Measurements from ENCODE around the gene SMIM45.

The SMIM45 gene

GRCh38 chr22:41906822-41907221 is 45.1 kb upstream of the SMIM45 start:
- POLR2A ChIA-PET = no interaction called here

More at GRCh38 chr22:41906822-41907221, 45.1 kb upstream of the SMIM45 start:
- no peaks in the 10 kb centered on the region for H3K79me2 ChIP-seq (ENCODE audit: insufficient read depth)
- no peaks in the 10 kb centered on the region for H3K36me3 ChIP-seq (replicated peaks in 1 of 2; ENCODE audit: control insufficient read depth in 1 of 2, insufficient read depth in 2 of 2, low read length in 1 of 2)
- H3K27me3 ChIP-seq (ENCODE audit: insufficient read depth) = peaks cover 13% of the 10 kb centered on the region; the same call in 1 of the 2 replicates
- no peaks in the 10 kb centered on the region for H3K9me3 ChIP-seq
- no peak for DNase-seq
- CTCF ChIA-PET = no interaction called here
- H3K4me2 ChIP-seq = no peak overlapping the region
- no peak overlapping the region for H3K9ac ChIP-seq
- no peaks in the 10 kb centered on the region for H4K20me1 ChIP-seq (ENCODE audit: insufficient read depth)
- no peaks in the 10 kb centered on the region for H3K9me2 ChIP-seq
- no peaks in the 10 kb centered on the region for H3F3A ChIP-seq (replicated peaks; ENCODE audit: insufficient read depth)
- TF ChIP-seq GABPA (IDR thresholded peaks at IDR 0.05; ENCODE audit: low read depth) (no peak), TCF12 (IDR thresholded peaks at IDR 0.05) (no peak), POLR2AphosphoS5 (IDR thresholded peaks at IDR 0.05; ENCODE audit: low read depth, low read length) (no peak), RAD21 (IDR thresholded peaks at IDR 0.05; ENCODE audit: low read length) (no peak), RCOR1 (IDR thresholded peaks at IDR 0.05; ENCODE audit: low read length) (no peak), EZH2phosphoT487 (IDR thresholded peaks at IDR 0.05; ENCODE audit: borderline replicate concordance, low read depth) (no peak), CTCF (IDR thresholded peaks at IDR 0.05) (no peak), RXRA (IDR thresholded peaks at IDR 0.05; ENCODE audit: borderline replicate concordance, low read depth) (no peak), MXI1 (IDR thresholded peaks at IDR 0.05; ENCODE audit: low read depth, low read length) (no peak), ELF1 (IDR thresholded peaks at IDR 0.05) (no peak), SMC3 (IDR thresholded peaks at IDR 0.05; ENCODE audit: low read depth, low read length) (no peak), CHD2 (IDR thresholded peaks at IDR 0.05; ENCODE audit: low read length, partially characterized antibody) (no peak)
- TF ChIP-seq, protein P1, sequence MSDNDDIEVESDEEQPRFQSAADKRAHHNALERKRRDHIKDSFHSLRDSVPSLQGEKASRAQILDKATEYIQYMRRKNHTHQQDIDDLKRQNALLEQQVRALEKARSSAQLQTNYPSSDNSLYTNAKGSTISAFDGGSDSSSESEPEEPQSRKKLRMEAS (IDR thresholded peaks at IDR 0.05; ENCODE audit: low read depth) = no peak
- TF ChIP-seq, protein P2, sequence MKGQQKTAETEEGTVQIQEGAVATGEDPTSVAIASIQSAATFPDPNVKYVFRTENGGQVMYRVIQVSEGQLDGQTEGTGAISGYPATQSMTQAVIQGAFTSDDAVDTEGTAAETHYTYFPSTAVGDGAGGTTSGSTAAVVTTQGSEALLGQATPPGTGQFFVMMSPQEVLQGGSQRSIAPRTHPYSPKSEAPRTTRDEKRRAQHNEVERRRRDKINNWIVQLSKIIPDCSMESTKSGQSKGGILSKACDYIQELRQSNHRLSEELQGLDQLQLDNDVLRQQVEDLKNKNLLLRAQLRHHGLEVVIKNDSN (IDR thresholded peaks at IDR 0.05; ENCODE audit: borderline replicate concordance, low read depth) = no peak
- TF ChIP-seq, protein P3, sequence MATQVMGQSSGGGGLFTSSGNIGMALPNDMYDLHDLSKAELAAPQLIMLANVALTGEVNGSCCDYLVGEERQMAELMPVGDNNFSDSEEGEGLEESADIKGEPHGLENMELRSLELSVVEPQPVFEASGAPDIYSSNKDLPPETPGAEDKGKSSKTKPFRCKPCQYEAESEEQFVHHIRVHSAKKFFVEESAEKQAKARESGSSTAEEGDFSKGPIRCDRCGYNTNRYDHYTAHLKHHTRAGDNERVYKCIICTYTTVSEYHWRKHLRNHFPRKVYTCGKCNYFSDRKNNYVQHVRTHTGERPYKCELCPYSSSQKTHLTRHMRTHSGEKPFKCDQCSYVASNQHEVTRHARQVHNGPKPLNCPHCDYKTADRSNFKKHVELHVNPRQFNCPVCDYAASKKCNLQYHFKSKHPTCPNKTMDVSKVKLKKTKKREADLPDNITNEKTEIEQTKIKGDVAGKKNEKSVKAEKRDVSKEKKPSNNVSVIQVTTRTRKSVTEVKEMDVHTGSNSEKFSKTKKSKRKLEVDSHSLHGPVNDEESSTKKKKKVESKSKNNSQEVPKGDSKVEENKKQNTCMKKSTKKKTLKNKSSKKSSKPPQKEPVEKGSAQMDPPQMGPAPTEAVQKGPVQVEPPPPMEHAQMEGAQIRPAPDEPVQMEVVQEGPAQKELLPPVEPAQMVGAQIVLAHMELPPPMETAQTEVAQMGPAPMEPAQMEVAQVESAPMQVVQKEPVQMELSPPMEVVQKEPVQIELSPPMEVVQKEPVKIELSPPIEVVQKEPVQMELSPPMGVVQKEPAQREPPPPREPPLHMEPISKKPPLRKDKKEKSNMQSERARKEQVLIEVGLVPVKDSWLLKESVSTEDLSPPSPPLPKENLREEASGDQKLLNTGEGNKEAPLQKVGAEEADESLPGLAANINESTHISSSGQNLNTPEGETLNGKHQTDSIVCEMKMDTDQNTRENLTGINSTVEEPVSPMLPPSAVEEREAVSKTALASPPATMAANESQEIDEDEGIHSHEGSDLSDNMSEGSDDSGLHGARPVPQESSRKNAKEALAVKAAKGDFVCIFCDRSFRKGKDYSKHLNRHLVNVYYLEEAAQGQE (IDR thresholded peaks at IDR 0.05; ENCODE audit: low read depth, low read length) = no peak
- TF ChIP-seq, protein P4, sequence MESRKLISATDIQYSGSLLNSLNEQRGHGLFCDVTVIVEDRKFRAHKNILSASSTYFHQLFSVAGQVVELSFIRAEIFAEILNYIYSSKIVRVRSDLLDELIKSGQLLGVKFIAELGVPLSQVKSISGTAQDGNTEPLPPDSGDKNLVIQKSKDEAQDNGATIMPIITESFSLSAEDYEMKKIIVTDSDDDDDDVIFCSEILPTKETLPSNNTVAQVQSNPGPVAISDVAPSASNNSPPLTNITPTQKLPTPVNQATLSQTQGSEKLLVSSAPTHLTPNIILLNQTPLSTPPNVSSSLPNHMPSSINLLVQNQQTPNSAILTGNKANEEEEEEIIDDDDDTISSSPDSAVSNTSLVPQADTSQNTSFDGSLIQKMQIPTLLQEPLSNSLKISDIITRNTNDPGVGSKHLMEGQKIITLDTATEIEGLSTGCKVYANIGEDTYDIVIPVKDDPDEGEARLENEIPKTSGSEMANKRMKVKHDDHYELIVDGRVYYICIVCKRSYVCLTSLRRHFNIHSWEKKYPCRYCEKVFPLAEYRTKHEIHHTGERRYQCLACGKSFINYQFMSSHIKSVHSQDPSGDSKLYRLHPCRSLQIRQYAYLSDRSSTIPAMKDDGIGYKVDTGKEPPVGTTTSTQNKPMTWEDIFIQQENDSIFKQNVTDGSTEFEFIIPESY (IDR thresholded peaks at IDR 0.05; ENCODE audit: borderline replicate concordance, low read depth) = no peak
- no peak overlapping the region for H3K27ac ChIP-seq (ENCODE audit: low read depth in 2 of 2, low read length in 1 of 2)
- WGBS (ENCODE audit: low lambda C conversion rate) = 100% methylated on average over 2 of the region's 5 CpGs
- H2AFZ ChIP-seq (ENCODE audit: low read depth) = no peak overlapping the region
- H3K4me3 ChIP-seq (ENCODE audit: low read depth in 2 of 2, low read length in 1 of 2) = no peak overlapping the region
- no peaks in the 10 kb centered on the region; a peak in 1 of 4 replicates for H3K4me1 ChIP-seq (ENCODE audit: control insufficient read depth in 1 of 2, insufficient read depth in 2 of 2, low read depth in 1 of 2, low read length in 1 of 2)

Measured in SK-N-SH (cell line).